GM18519 (cell line): Measurements from ENCODE around the gene ASB18.
"Not testable (repeated sequence)": the region's sequence is repeated elsewhere in the genome, so short reads cannot be mapped to it uniquely, and the experiment has no call there.

Experiments used
- ATAC-seq: cut with Tn5 transposase; IDR thresholded peaks from one replicate; pipeline ENCODE4 v1.9.1; 2021; ENCODE audit warnings: mild to moderate bottlenecking, moderate library complexity; ENCODE audit not compliant: unreplicated experiment, low FRiP score

ASB18 gene

GRCh38 chr2:236264256-236264655 lies at the start of gene ASB18:
Gene ASB18, minus strand, starts transcription at chr2:236264406. Its CDS starts 61 bp downstream, at chr2:236264345.
- no peak for ATAC-seq

- no peak for ATAC-seq
Measured at GRCh38 chr2:236311286-236311685, 47.1 kb upstream of the ASB18 start.

GRCh38 chr2:236309669-236310029 lies 45.4 kb upstream of the ASB18 start:
- ATAC-seq: no peak

- no peak for ATAC-seq
Measured at GRCh38 chr2:236308855-236309668, 44.9 kb upstream of the ASB18 start.

- ATAC-seq: no peak
Measured at GRCh38 chr2:236307641-236308040, 43.4 kb upstream of the ASB18 start.

GRCh38 chr2:236306825-236307540 lies 42.8 kb upstream of the ASB18 start:
- no peak for ATAC-seq

- ATAC-seq: no peak
Measured at GRCh38 chr2:236305964-236306605, 41.9 kb upstream of the ASB18 start.

GRCh38 chr2:236305531-236305930 lies 41.3 kb upstream of the ASB18 start:
- no peak for ATAC-seq

- ATAC-seq: no peak
Measured at GRCh38 chr2:236303935-236304334, 39.7 kb upstream of the ASB18 start.

- no peak for ATAC-seq
Measured at GRCh38 chr2:236302555-236302954, 38.3 kb upstream of the ASB18 start.

GRCh38 chr2:236298924-236299475 lies 34.8 kb upstream of the ASB18 start:
- ATAC-seq: no peak

GRCh38 chr2:236295481-236295880 lies 31.3 kb upstream of the ASB18 start:
- ATAC-seq: no peak

- no peak for ATAC-seq
Measured at GRCh38 chr2:236294647-236295046, 30.4 kb upstream of the ASB18 start.

GRCh38 chr2:236293241-236293810 lies 29.1 kb upstream of the ASB18 start:
- ATAC-seq: no peak

GRCh38 chr2:236291911-236292310 lies 27.7 kb upstream of the ASB18 start:
- no peak for ATAC-seq

- no peak for ATAC-seq
Measured at GRCh38 chr2:236291476-236291875, 27.3 kb upstream of the ASB18 start.

GRCh38 chr2:236290742-236291425 lies 26.7 kb upstream of the ASB18 start:
- no peak for ATAC-seq

GRCh38 chr2:236289766-236290462 lies 25.7 kb upstream of the ASB18 start:
- no peak for ATAC-seq

- ATAC-seq: not testable (repeated sequence)
Measured at GRCh38 chr2:236288373-236288772, 24.2 kb upstream of the ASB18 start.

GRCh38 chr2:236287656-236288055 lies 23.4 kb upstream of the ASB18 start:
- no peak for ATAC-seq
